Ovary (tissue), 3 donors: Measurements from ENCODE around the gene DPYSL3.

Experiments
- CTCF ChIP-seq, 3 donors: fragments of 450-650 bp in 2 of 3; fragments of 200-600 bp in 1 of 3; IDR thresholded peaks; one replicate each; pipeline versions ENCODE4 v1.5.1 to v1.8.0; 2016 to 2022; ENCODE audit warnings: antibody characterized with exemption in 3 of 3, mild to moderate bottlenecking in 1 of 3
- EP300 ChIP-seq: sonication (generic); formaldehyde crosslinking; IDR thresholded peaks from one replicate; pipeline ENCODE4 v1.6.1; 2017; ENCODE audit warnings: antibody characterized with exemption
- POLR2A ChIP-seq: fragments of 450-650 bp; IDR thresholded peaks from one replicate; pipeline ENCODE4 v1.6.1; 2017; ENCODE audit warnings: antibody characterized with exemption, mild to moderate bottlenecking, moderate library complexity
- donor health status: DM: no; HTN: no; CAD: no.

GRCh38 chr5:147340941-147341340 lies 168.9 kb downstream of the DPYSL3 start:
- no peak for TF ChIP-seq CTCF (IDR thresholded peaks at IDR 0.05)
- no peak for TF ChIP-seq EP300
- no peak for TF ChIP-seq POLR2A
